ENCODE measurements around the gene TBC1D16.

DNA sequence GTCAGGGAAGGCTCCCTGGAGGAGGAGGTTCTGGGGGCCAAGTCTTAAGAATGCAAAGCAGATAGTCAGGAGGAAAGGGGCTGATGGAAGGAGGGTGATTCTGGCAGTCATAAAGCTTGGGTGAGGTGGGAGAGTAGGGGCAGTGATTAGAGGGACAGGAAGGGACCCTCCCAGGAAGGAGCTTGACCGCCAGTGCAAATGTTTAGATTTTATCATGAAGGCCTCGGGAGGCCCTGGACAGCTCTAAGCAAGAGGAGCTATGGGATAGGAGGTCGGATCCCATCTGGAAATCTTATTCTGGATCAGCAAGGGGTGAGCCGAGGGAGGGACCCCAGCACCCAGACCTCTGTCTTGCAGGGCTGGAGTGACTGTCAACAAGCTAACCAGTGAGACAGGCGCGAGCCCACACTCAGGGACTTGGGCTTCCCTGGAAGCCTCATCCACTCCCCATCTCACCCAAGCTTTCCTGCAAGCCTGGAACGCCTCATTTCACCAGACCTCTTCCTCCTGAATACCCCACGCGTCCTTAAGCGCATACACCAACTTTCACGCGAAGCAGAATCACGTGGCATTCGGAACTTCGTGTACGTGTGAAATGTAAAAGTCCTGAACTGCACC is 144.4 kb downstream of the TBC1D16 start:
- TF ChIP-seq, protein P1, sequence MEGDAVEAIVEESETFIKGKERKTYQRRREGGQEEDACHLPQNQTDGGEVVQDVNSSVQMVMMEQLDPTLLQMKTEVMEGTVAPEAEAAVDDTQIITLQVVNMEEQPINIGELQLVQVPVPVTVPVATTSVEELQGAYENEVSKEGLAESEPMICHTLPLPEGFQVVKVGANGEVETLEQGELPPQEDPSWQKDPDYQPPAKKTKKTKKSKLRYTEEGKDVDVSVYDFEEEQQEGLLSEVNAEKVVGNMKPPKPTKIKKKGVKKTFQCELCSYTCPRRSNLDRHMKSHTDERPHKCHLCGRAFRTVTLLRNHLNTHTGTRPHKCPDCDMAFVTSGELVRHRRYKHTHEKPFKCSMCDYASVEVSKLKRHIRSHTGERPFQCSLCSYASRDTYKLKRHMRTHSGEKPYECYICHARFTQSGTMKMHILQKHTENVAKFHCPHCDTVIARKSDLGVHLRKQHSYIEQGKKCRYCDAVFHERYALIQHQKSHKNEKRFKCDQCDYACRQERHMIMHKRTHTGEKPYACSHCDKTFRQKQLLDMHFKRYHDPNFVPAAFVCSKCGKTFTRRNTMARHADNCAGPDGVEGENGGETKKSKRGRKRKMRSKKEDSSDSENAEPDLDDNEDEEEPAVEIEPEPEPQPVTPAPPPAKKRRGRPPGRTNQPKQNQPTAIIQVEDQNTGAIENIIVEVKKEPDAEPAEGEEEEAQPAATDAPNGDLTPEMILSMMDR (conservative IDR thresholded peaks at IDR 0.05; ENCODE audit: low read length), result no peak
- no peak for TF ChIP-seq EZH2phosphoT487 (IDR thresholded peaks at IDR 0.05; ENCODE audit: borderline replicate concordance, low read depth, low read length)

Data from OCI-LY7 (cell line).